Measurements from ENCODE around the gene DOCK9.

DOCK9 gene

GRCh38 chr13:98919566-98919965 is 58.3 kb downstream of the DOCK9 start:
- H3K9me3 ChIP-seq (ENCODE audit: insufficient read depth, low read depth, low read length), result peaks cover 3% of the 10 kb centered on the region
- no peak overlapping the region for H2BK5ac ChIP-seq (ENCODE audit: low read depth, low read length, poor library complexity)
- H3K27me3 ChIP-seq (ENCODE audit: insufficient read depth, low read length), result no peaks in the 10 kb centered on the region
- no peak overlapping the region for H4K12ac ChIP-seq (ENCODE audit: low read depth, low read length)
- no peak overlapping the region for H3K14ac ChIP-seq (ENCODE audit: low read length)
- DNase-seq, result no peak
- H3K4me1 ChIP-seq (ENCODE audit: control insufficient read depth in 1 of 2, insufficient read depth in 2 of 2, low read length in 2 of 2), result no peaks in the 10 kb centered on the region
- 100% methylated on average over 1 of the region's 2 CpGs for WGBS (ENCODE audit: extremely low coverage, insufficient coverage, insufficient read length)
- no peak overlapping the region for H2AFZ ChIP-seq (ENCODE audit: insufficient read depth, low read length, poor library complexity)
- no peak overlapping the region for H4K8ac ChIP-seq (ENCODE audit: low read depth, low read length)
- no peaks in the 10 kb centered on the region for H3K79me1 ChIP-seq (ENCODE audit: low read length)
- H3K4ac ChIP-seq (ENCODE audit: low read depth, low read length), result no peak overlapping the region
- H3K23ac ChIP-seq (ENCODE audit: low read length), result no peak overlapping the region
- H3K79me2 ChIP-seq (ENCODE audit: control insufficient read depth, insufficient read depth, low read length, poor library complexity), result no peaks in the 10 kb centered on the region
- no peak overlapping the region for H3K27ac ChIP-seq (ENCODE audit: low read depth, low read length)
- H3K4me2 ChIP-seq (ENCODE audit: low read length), result no peak overlapping the region
- peaks cover 10 to 22% of the 10 kb centered on the region in 2 experiments for H3K36me3 ChIP-seq (ENCODE audit: control insufficient read depth in 1 of 2, insufficient read depth in 2 of 2, low read length in 2 of 2)
- no peak overlapping the region for H2BK120ac ChIP-seq (ENCODE audit: insufficient read depth, low read length, poor library complexity)
- no peak overlapping the region for H2BK12ac ChIP-seq (ENCODE audit: low read length)
- H2AK5ac ChIP-seq (ENCODE audit: low read length), result no peak overlapping the region
- H3K18ac ChIP-seq (ENCODE audit: low read length), result no peak overlapping the region
- no peak overlapping the region for H3K9ac ChIP-seq (ENCODE audit: low read length)
- no peak overlapping the region for H4K91ac ChIP-seq (ENCODE audit: low read depth, low read length)
- no peak overlapping the region for H3K4me3 ChIP-seq (ENCODE audit: low read depth, low read length)

GRCh38 chr13:98918771-98919170 is 59.1 kb downstream of the DOCK9 start:
- Histone ChIP-seq H2BK120ac (ENCODE audit: insufficient read depth, low read length, poor library complexity) (no peak overlapping the region), H4K12ac (ENCODE audit: low read depth, low read length) (no peak overlapping the region), H3K79me2 (ENCODE audit: control insufficient read depth, insufficient read depth, low read length, poor library complexity) (no peaks in the 10 kb centered on the region), H3K79me1 (ENCODE audit: low read length) (no peaks in the 10 kb centered on the region), H3K27me3 (ENCODE audit: insufficient read depth, low read length) (no peaks in the 10 kb centered on the region), H3K14ac (ENCODE audit: low read length) (no peak overlapping the region), H3K9me3 (ENCODE audit: insufficient read depth, low read depth, low read length) (peaks cover 3% of the 10 kb centered on the region), H3K23ac (ENCODE audit: low read length) (no peak overlapping the region), H3K4ac (ENCODE audit: low read depth, low read length) (no peak overlapping the region), H4K8ac (ENCODE audit: low read depth, low read length) (no peak overlapping the region), H3K18ac (ENCODE audit: low read length) (no peak overlapping the region), H3K4me3 (ENCODE audit: low read depth, low read length) (no peak overlapping the region), H3K36me3 (ENCODE audit: control insufficient read depth in 1 of 2, insufficient read depth in 2 of 2, low read length in 2 of 2) (peaks cover 13 to 26% of the 10 kb centered on the region in 2 experiments), H2AFZ (ENCODE audit: insufficient read depth, low read length, poor library complexity) (no peak overlapping the region), H3K27ac (ENCODE audit: low read depth, low read length) (no peak overlapping the region), H2BK5ac (ENCODE audit: low read depth, low read length, poor library complexity) (no peak overlapping the region), H4K91ac (ENCODE audit: low read depth, low read length) (no peak overlapping the region), H3K9ac (ENCODE audit: low read length) (no peak overlapping the region), H3K4me2 (ENCODE audit: low read length) (no peak overlapping the region), H2BK12ac (ENCODE audit: low read length) (no peak overlapping the region), H3K4me1 (ENCODE audit: control insufficient read depth in 1 of 2, insufficient read depth in 2 of 2, low read length in 2 of 2) (no peaks in the 10 kb centered on the region), H2AK5ac (ENCODE audit: low read length) (no peak overlapping the region)
- no peak for DNase-seq
- WGBS (ENCODE audit: extremely low coverage, insufficient coverage, insufficient read length), result no CpG with 5 or more reads among the region's 4 CpGs

DNA sequence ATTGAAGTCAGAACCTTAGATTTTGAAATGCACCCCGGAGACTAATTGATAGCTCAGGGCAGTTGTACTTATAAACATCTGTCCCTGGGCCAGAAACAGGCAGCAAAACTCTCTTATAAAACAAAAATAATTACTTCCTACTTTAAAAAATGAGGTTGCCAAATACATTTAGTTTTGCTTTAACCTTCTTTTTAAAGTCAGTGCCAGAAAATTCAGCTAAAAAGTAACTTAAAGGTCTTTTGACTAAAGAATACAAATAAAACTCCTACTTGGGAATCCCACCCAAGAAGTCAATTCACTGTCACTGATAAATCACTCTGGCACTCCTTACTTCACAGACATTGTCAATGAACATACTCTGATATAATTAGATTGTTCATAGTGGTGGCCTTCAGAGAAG is 60.7 kb downstream of the DOCK9 start:
- Histone ChIP-seq H3K27me3 (ENCODE audit: insufficient read depth, low read length) (no peaks in the 10 kb centered on the region), H2BK120ac (ENCODE audit: insufficient read depth, low read length, poor library complexity) (no peak overlapping the region), H3K23ac (ENCODE audit: low read length) (no peak overlapping the region), H3K4me2 (ENCODE audit: low read length) (no peak overlapping the region), H3K79me2 (ENCODE audit: control insufficient read depth, insufficient read depth, low read length, poor library complexity) (no peaks in the 10 kb centered on the region), H2BK5ac (ENCODE audit: low read depth, low read length, poor library complexity) (no peak overlapping the region), H4K8ac (ENCODE audit: low read depth, low read length) (no peak overlapping the region), H4K12ac (ENCODE audit: low read depth, low read length) (no peak overlapping the region), H3K9me3 (ENCODE audit: insufficient read depth, low read depth, low read length) (peaks cover 3% of the 10 kb centered on the region), H3K36me3 (ENCODE audit: control insufficient read depth in 1 of 2, insufficient read depth in 2 of 2, low read length in 2 of 2) (peaks cover 13 to 26% of the 10 kb centered on the region in 2 experiments), H4K91ac (ENCODE audit: low read depth, low read length) (no peak overlapping the region), H2BK12ac (ENCODE audit: low read length) (no peak overlapping the region), H3K4ac (ENCODE audit: low read depth, low read length) (no peak overlapping the region), H2AK5ac (ENCODE audit: low read length) (no peak overlapping the region), H3K4me3 (ENCODE audit: low read depth, low read length) (no peak overlapping the region), H2AFZ (ENCODE audit: insufficient read depth, low read length, poor library complexity) (no peak overlapping the region), H3K14ac (ENCODE audit: low read length) (no peak overlapping the region), H3K9ac (ENCODE audit: low read length) (no peak overlapping the region), H3K18ac (ENCODE audit: low read length) (no peak overlapping the region), H3K79me1 (ENCODE audit: low read length) (no peaks in the 10 kb centered on the region), H3K4me1 (ENCODE audit: control insufficient read depth in 1 of 2, insufficient read depth in 2 of 2, low read length in 2 of 2) (no peaks in the 10 kb centered on the region), H3K27ac (ENCODE audit: low read depth, low read length) (no peak overlapping the region)
- WGBS (ENCODE audit: extremely low coverage, insufficient coverage, insufficient read length), result no CpG with 5 or more reads among the region's 1 CpG
- no peak for DNase-seq

DNA sequence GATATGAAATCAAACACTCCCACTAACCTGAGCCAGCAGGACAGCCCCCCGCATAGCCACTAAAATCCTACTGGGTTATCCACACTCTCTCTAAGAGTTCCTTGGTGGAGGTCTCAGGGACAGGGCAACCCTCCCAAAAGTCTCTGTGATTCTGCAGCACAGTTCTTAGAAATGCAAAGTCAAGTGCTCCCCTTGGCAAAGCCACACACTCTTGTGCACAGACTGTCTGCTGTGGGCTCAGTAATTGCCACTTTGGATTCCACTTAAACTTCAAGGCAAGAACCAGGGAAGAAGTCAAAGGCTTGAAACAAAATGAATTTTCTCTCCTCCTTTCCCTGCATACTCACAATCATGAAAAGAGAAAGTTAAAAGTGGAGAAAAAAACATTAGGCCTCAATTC is 61.5 kb downstream of the DOCK9 start:
- Histone ChIP-seq H3K4me3 (ENCODE audit: low read depth, low read length) (no peak overlapping the region), H2BK5ac (ENCODE audit: low read depth, low read length, poor library complexity) (no peak overlapping the region), H3K14ac (ENCODE audit: low read length) (no peak overlapping the region)

More for the DNA sequence above, 61.5 kb downstream of the DOCK9 start:
- DNase-seq, result no peak
- Histone ChIP-seq H3K27ac (ENCODE audit: low read depth, low read length) (no peak overlapping the region), H3K4ac (ENCODE audit: low read depth, low read length) (no peak overlapping the region), H4K8ac (ENCODE audit: low read depth, low read length) (no peak overlapping the region), H3K9ac (ENCODE audit: low read length) (no peak overlapping the region), H3K23ac (ENCODE audit: low read length) (no peak overlapping the region), H2AFZ (ENCODE audit: insufficient read depth, low read length, poor library complexity) (no peak overlapping the region), H3K79me1 (ENCODE audit: low read length) (no peaks in the 10 kb centered on the region), H4K91ac (ENCODE audit: low read depth, low read length) (no peak overlapping the region), H3K18ac (ENCODE audit: low read length) (no peak overlapping the region), H3K4me2 (ENCODE audit: low read length) (no peak overlapping the region), H3K36me3 (ENCODE audit: control insufficient read depth in 1 of 2, insufficient read depth in 2 of 2, low read length in 2 of 2) (peaks cover 8 to 20% of the 10 kb centered on the region in 2 experiments), H3K79me2 (ENCODE audit: control insufficient read depth, insufficient read depth, low read length, poor library complexity) (no peaks in the 10 kb centered on the region), H3K27me3 (ENCODE audit: insufficient read depth, low read length) (no peaks in the 10 kb centered on the region), H3K4me1 (ENCODE audit: control insufficient read depth in 1 of 2, insufficient read depth in 2 of 2, low read length in 2 of 2) (no peaks in the 10 kb centered on the region), H2AK5ac (ENCODE audit: low read length) (no peak overlapping the region), H2BK120ac (ENCODE audit: insufficient read depth, low read length, poor library complexity) (no peak overlapping the region), H4K12ac (ENCODE audit: low read depth, low read length) (no peak overlapping the region), H2BK12ac (ENCODE audit: low read length) (no peak overlapping the region), H3K9me3 (ENCODE audit: insufficient read depth, low read depth, low read length) (no peaks in the 10 kb centered on the region)
- no CpG with 5 or more reads among the region's 1 CpG for WGBS (ENCODE audit: extremely low coverage, insufficient coverage, insufficient read length)

All from trophoblast cell (in vitro differentiated cells and primary cell).